ENCODE data around the gene HDAC1. TPM values are rescaled to one million over a fixed set of nuclear protein-coding genes. Genes with fewer than 3 reads are reported as not detected.

Gene HDAC1
- total RNA-seq, 1 experiment from 2014 or later, result 117 TPM

GRCh38 chr1:32316903-32317277, 25.0 kb downstream of the HDAC1 start:
- no TSS peak for BruUV-seq (replicated peaks)
- Histone ChIP-seq H3K27me3 (replicated peaks; ENCODE audit: control insufficient read depth, insufficient read depth, low read length) (no peaks in the 10 kb centered on the region), H3K9me3 (no peaks in the 10 kb centered on the region), H3K4me1 (peaks cover 7% of the 10 kb centered on the region), H3K36me3 (ENCODE audit: control insufficient read depth, insufficient read depth, low read length) (no peaks in the 10 kb centered on the region), H3K4me3 (ENCODE audit: low read depth, low read length) (no peak overlapping the region)
- Mint-ChIP-seq H3K27ac (ENCODE audit: unreplicated experiment) (no peak overlapping the region), H3K9me3 (ENCODE audit: unreplicated experiment) (no peaks in the 10 kb centered on the region), H3K4me3 (ENCODE audit: unreplicated experiment) (no peak overlapping the region), H3K27me3 (ENCODE audit: insufficient read depth, unreplicated experiment) (no peaks in the 10 kb centered on the region), H3K4me1 (ENCODE audit: low read depth, unreplicated experiment) (peaks cover 17% of the 10 kb centered on the region), H3K36me3 (ENCODE audit: insufficient read depth, unreplicated experiment) (peaks cover 38% of the 10 kb centered on the region)
- TF ChIP-seq CTCF (IDR thresholded peaks at IDR 0.05; ENCODE audit: insufficient read depth in 1 of 2, low read depth in 1 of 2, low read length in 1 of 2, severe bottlenecking in 1 of 2, unreplicated experiment in 1 of 2), result no peak
- no peak for DNase-seq
- intact Hi-C loops (cut with micrococcal nuclease; ENCODE audit: unreplicated experiment), result loop anchor here (2.0 kb wide), 1 partner anchor 102 kb away; no protein-coding TSS in a partner anchor
- CTCF ChIA-PET, result no interaction called here
- POLR2A ChIA-PET, result no interaction called here

- POLR2A ChIA-PET, result no interaction called here
- H3K27me3 Mint-ChIP-seq (ENCODE audit: insufficient read depth, unreplicated experiment), result no peaks in the 10 kb centered on the region
- no TSS peak for BruUV-seq (replicated peaks)
- no peak for TF ChIP-seq CTCF (IDR thresholded peaks at IDR 0.05; ENCODE audit: insufficient read depth in 1 of 2, low read depth in 1 of 2, low read length in 1 of 2, severe bottlenecking in 1 of 2, unreplicated experiment in 1 of 2)
- no peaks in the 10 kb centered on the region for H3K9me3 Mint-ChIP-seq (ENCODE audit: unreplicated experiment)
- no peak overlapping the region for H3K4me3 Mint-ChIP-seq (ENCODE audit: unreplicated experiment)
- H3K27ac Mint-ChIP-seq (ENCODE audit: unreplicated experiment), result no peak overlapping the region
- H3K36me3 Mint-ChIP-seq (ENCODE audit: insufficient read depth, unreplicated experiment), result peaks cover 42% of the 10 kb centered on the region
- H3K4me1 Mint-ChIP-seq (ENCODE audit: low read depth, unreplicated experiment), result peaks cover 17% of the 10 kb centered on the region
- H3K4me1 ChIP-seq, result peaks cover 17% of the 10 kb centered on the region
- CTCF ChIA-PET, result no interaction called here
- intact Hi-C loops (cut with micrococcal nuclease; ENCODE audit: unreplicated experiment), result no loop called here
- no peaks in the 10 kb centered on the region for H3K27me3 ChIP-seq (replicated peaks; ENCODE audit: control insufficient read depth, insufficient read depth, low read length)
- no peaks in the 10 kb centered on the region for H3K36me3 ChIP-seq (ENCODE audit: control insufficient read depth, insufficient read depth, low read length)
- H3K9me3 ChIP-seq, result no peaks in the 10 kb centered on the region
- DNase-seq, result no peak
- H3K4me3 ChIP-seq (ENCODE audit: low read depth, low read length), result no peak overlapping the region
Measured at GRCh38 chr1:32318127-32318869, 26.4 kb downstream of the HDAC1 start.

- Mint-ChIP-seq H3K27me3 (ENCODE audit: insufficient read depth, unreplicated experiment) (no peaks in the 10 kb centered on the region), H3K9me3 (ENCODE audit: unreplicated experiment) (no peaks in the 10 kb centered on the region), H3K4me1 (ENCODE audit: low read depth, unreplicated experiment) (peaks cover 5% of the 10 kb centered on the region), H3K27ac (ENCODE audit: unreplicated experiment) (peak overlapping the region; percentile 74), H3K36me3 (ENCODE audit: insufficient read depth, unreplicated experiment) (peaks cover 27% of the 10 kb centered on the region), H3K4me3 (ENCODE audit: unreplicated experiment) (peak overlapping the region; percentile 60)
- Histone ChIP-seq H3K4me3 (ENCODE audit: low read depth, low read length) (no peak overlapping the region), H3K27me3 (replicated peaks; ENCODE audit: control insufficient read depth, insufficient read depth, low read length) (no peaks in the 10 kb centered on the region), H3K9me3 (no peaks in the 10 kb centered on the region), H3K4me1 (peaks cover 17% of the 10 kb centered on the region), H3K36me3 (ENCODE audit: control insufficient read depth, insufficient read depth, low read length) (0 out of 2 replicates have a peak, but pooled peaks cover 1% of the 10 kb centered on the region)
- POLR2A ChIA-PET, result interaction anchor here (0.6 to 1.7 kb wide), 5 partner anchors 9 to 142 kb away, joined by 4 to 17 read pairs (median 5); partner anchors contain the start of genes BSDC1, MARCKSL1 and TXLNA
- CTCF ChIA-PET, result interaction anchor here (0.7 to 1.1 kb wide), 2 partner anchors 14 to 106 kb away, joined by 4 to 9 read pairs; partner anchors contain the start of gene MARCKSL1
- intact Hi-C loops (cut with micrococcal nuclease; ENCODE audit: unreplicated experiment), result loop anchor here (5.0 kb wide), 1 partner anchor 80 kb away; no protein-coding TSS in a partner anchor
- BruUV-seq (replicated peaks), result no TSS peak
- no peak for TF ChIP-seq CTCF (IDR thresholded peaks at IDR 0.05; ENCODE audit: insufficient read depth in 1 of 2, low read depth in 1 of 2, low read length in 1 of 2, severe bottlenecking in 1 of 2, unreplicated experiment in 1 of 2)
- DNase-seq, result peak; percentile 63 to 79
Measured at GRCh38 chr1:32321712-32322291, 29.9 kb downstream of the HDAC1 start.
